Activated T-helper 1 cell treated with anti-CD3 and anti-CD28 coated beads, Interleukin-2, amount 50 U/mL, for 16 hours (primary cell): ENCODE data around the gene ASPDH.
A peak's percentile ranks its signal among the peaks of the same experiment; 100 is the strongest.

ENCODE experiments used
- DNase-seq, 2 donors: peaks; one replicate each; pipeline ENCODE4 v3.0.0-alpha.2; 2020; ENCODE audit warnings: low read depth in 1 of 2, low spot score in 1 of 2

The ASPDH gene

GRCh38 chr19:50516456-50516855 is 2.7 kb upstream of the ASPDH start:
- DNase-seq = no peak

GRCh38 chr19:50515168-50515561 is 1.5 kb upstream of the ASPDH start:
- DNase-seq = no peak

GRCh38 chr19:50514346-50515167 is 844 bp upstream of the ASPDH start:
- no peak for DNase-seq

GRCh38 chr19:50512999-50513745 is 541 bp downstream of the ASPDH start:
- no peak for DNase-seq

GRCh38 chr19:50512112-50512998 is 1.4 kb downstream of the ASPDH start:
- no peak for DNase-seq

- peak; percentile 93 to 95 for DNase-seq
These were observed 2.5 kb downstream of the ASPDH start, which contains the start of gene JOSD2 for GRCh38 chr19:50511069-50511822. TSS of gene JOSD2 (minus strand) at chr19:50511191. CDS start at chr19:50510431, 760 bp downstream.

GRCh38 chr19:50510700-50511068 is 3.0 kb downstream of the ASPDH start:
- DNase-seq = no peak

- DNase-seq = no peak
These were observed 3.5 kb downstream of the ASPDH start for GRCh38 chr19:50510121-50510670.

GRCh38 chr19:50509366-50509765 is 4.3 kb downstream of the ASPDH start:
- no peak for DNase-seq

- no peak for DNase-seq
These were observed 4.9 kb downstream of the ASPDH start for GRCh38 chr19:50508843-50509190.

GRCh38 chr19:50507376-50507775 is 6.3 kb downstream of the ASPDH start:
- no peak for DNase-seq

- DNase-seq = no peak
These were observed 7.0 kb downstream of the ASPDH start for GRCh38 chr19:50506700-50507099.

- no peak for DNase-seq
These were observed 7.7 kb downstream of the ASPDH start for GRCh38 chr19:50505856-50506611.

GRCh38 chr19:50501568-50502475 is 11.9 kb downstream of the ASPDH start:
- no peak for DNase-seq

GRCh38 chr19:50501186-50501567 is 12.5 kb downstream of the ASPDH start:
- no peak for DNase-seq

GRCh38 chr19:50500753-50501151 is 13.0 kb downstream of the ASPDH start:
- DNase-seq = no peak

- DNase-seq = no peak
These were observed 13.5 kb downstream of the ASPDH start for GRCh38 chr19:50500060-50500752.
